T-helper 1 cell treated with Interleukin-12 subunit alpha and Interleukin-12 subunit beta and Interleukin-4 antibody, amounts not matched to agents 30 μg/mL and 1 μg/mL, for 36 hours (primary cell): ENCODE measurements around the gene CDHR1.
"Not testable (repeated sequence)": the region's sequence is repeated elsewhere in the genome, so short reads cannot be mapped to it uniquely, and the experiment has no call there.

Experiments
- H3K27ac Mint-ChIP-seq: one replicate; pipeline ENCODE4 v1.8.0; 2021; ENCODE audit warnings: mild to moderate bottlenecking, mixed read lengths
- H3K27me3 Mint-ChIP-seq: one replicate; pipeline ENCODE4 v1.8.0; 2021; ENCODE audit warnings: low read depth, mixed read lengths
- H3K36me3 Mint-ChIP-seq: one replicate; pipeline ENCODE4 v1.8.0; 2021; ENCODE audit warnings: low read depth, mixed read lengths
- H3K4me1 Mint-ChIP-seq: one replicate; pipeline ENCODE4 v1.8.0; 2021; ENCODE audit warnings: low read depth, mixed read lengths
- H3K4me3 Mint-ChIP-seq: one replicate; pipeline ENCODE4 v1.8.0; 2021; ENCODE audit warnings: mild to moderate bottlenecking, moderate library complexity, mixed read lengths
- H3K9me3 Mint-ChIP-seq: one replicate; pipeline ENCODE4 v1.8.0; 2021; ENCODE audit warnings: mixed read lengths

CDHR1 gene

DNA sequence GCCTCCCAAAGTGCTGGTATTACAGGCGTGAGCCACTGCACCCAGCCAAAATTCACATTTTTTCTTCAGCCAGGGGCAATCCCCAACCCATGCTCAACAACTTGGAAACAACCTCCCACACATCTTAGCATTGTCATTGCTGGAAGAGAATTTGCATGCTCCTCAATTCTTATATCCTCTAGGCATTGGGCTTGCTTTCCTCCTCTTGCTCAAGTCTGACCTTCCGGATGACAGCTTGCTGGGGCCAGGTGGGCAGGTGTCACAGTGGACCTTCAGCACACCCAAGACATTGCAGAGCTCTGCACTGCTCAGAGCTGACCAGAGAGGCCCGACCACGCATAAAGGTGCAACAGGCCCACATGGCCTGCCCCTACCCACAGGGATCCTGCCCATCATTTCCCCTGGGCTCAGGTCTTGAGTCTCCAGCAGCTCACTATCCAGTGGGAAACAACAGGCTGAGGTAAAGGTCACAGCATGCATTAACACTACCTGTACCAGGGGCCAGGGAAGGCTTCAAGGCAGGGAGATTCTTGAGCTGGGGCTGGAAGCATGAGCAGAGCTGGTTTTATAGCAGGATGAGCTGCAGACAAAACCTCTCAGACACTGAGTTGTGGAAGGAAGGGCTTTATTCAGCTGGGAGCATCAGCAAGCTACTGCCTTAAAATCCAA lies 27.6 kb upstream of the CDHR1 start:
- Mint-ChIP-seq H3K4me3 (no peak overlapping the region), H3K4me1 (no peaks in the 10 kb centered on the region), H3K9me3 (no peaks in the 10 kb centered on the region), H3K27ac (no peak overlapping the region), H3K36me3 (no peaks in the 10 kb centered on the region), H3K27me3 (peaks cover 21% of the 10 kb centered on the region)

DNA sequence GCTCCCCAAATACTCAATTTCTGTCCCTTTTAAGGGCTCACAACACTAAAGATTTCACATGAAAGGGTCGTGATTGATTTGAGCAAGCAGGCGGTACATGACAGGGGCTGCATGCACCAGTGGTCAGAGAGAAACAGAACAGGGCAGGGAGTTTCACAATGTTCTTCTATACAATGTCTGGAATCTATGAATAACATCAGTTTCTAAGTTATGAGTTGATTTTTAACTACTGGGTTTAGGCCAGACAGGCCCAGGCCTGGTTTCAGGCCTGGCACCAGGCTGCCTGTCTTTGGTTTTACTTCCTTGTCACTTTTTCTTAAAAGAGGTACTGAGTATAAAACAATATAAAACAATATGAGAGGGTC lies 27.1 kb upstream of the CDHR1 start:
- not testable (repeated sequence) for H3K36me3 Mint-ChIP-seq, H3K4me1 Mint-ChIP-seq, H3K9me3 Mint-ChIP-seq, H3K4me3 Mint-ChIP-seq, H3K27ac Mint-ChIP-seq
- H3K27me3 Mint-ChIP-seq = peaks cover 21% of the 10 kb centered on the region

DNA sequence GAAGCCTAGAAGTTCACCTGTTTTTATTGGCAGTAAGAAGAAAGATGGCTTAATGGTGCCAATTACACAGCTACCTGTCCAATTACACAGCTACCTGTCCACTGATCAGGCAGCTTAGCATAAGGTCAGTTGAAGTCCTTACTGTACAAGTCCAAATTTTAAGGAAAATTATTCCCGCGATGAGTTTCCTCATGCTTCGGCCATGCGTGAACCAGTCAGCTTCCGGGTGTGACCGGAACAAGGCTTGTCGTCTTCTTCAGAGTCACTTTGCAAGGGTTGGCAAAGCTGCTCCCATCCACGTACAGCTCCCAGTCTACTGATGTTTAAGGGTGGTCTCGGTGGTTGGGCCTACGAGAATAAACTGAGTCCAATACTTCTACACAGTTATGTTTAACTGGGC lies 26.0 kb upstream of the CDHR1 start:
- not testable (repeated sequence) for H3K27ac Mint-ChIP-seq, H3K9me3 Mint-ChIP-seq, H3K4me1 Mint-ChIP-seq, H3K36me3 Mint-ChIP-seq, H3K4me3 Mint-ChIP-seq
- peaks cover 16% of the 10 kb centered on the region for H3K27me3 Mint-ChIP-seq

DNA sequence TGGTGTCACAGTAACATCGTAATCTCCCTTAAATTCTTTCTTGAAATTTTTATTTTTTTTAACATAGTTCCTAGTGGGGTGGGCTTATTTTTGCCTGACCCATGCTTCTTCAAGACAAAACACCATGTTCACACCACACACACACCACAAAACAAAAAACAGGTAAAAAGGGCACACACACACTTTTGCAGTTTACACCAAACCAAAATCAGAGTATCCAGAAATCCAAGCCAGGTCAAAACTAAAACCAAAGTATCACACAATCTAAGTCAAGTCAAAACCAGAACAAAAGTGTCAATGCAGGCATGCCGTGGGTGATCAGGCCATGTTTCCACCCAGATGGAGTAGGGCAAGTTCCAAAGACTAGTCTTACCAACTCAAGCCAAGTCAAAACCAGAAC lies 23.1 kb upstream of the CDHR1 start:
- not testable (repeated sequence) for H3K27ac Mint-ChIP-seq, H3K36me3 Mint-ChIP-seq, H3K4me3 Mint-ChIP-seq, H3K9me3 Mint-ChIP-seq, H3K4me1 Mint-ChIP-seq, H3K27me3 Mint-ChIP-seq

DNA sequence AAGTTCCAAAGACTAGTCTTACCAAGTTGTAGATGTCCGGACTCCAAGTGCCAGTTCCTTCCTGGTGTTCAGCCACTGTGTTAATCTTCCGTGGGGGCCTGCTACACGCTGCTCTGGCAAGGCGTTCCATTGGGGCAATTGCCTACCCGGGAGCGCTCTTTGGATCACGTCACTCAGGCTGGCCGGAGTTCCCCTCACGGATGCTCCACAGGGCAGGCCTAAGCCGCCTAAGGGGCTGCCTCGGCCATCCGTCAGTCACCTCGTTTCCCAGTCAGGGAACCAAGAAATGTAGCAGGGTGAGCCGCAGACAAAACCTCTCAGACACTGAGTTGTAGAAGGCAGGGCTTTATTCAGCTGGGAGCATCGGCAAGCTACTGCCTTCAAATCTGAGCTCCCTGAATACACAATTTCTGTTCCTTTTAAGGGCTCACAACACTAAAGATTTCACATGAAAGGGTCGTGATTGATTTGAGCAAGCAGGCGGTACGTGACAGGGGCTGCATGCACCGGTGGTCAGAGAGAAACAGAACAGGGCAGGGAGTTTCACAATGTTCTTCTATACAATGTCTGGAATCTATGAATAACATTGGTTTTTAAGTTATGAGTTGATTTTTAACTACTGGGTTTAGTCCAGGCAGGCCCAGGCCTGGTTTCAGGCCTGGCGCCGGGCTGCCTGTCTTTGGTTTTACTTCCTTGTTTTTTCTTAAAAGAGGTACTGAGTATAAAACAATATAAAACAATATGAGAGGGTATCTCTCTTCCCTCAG lies 22.5 kb upstream of the CDHR1 start:
- H3K27ac Mint-ChIP-seq, H3K4me1 Mint-ChIP-seq, H3K9me3 Mint-ChIP-seq, H3K4me3 Mint-ChIP-seq, H3K36me3 Mint-ChIP-seq, H3K27me3 Mint-ChIP-seq: not testable (repeated sequence)

DNA sequence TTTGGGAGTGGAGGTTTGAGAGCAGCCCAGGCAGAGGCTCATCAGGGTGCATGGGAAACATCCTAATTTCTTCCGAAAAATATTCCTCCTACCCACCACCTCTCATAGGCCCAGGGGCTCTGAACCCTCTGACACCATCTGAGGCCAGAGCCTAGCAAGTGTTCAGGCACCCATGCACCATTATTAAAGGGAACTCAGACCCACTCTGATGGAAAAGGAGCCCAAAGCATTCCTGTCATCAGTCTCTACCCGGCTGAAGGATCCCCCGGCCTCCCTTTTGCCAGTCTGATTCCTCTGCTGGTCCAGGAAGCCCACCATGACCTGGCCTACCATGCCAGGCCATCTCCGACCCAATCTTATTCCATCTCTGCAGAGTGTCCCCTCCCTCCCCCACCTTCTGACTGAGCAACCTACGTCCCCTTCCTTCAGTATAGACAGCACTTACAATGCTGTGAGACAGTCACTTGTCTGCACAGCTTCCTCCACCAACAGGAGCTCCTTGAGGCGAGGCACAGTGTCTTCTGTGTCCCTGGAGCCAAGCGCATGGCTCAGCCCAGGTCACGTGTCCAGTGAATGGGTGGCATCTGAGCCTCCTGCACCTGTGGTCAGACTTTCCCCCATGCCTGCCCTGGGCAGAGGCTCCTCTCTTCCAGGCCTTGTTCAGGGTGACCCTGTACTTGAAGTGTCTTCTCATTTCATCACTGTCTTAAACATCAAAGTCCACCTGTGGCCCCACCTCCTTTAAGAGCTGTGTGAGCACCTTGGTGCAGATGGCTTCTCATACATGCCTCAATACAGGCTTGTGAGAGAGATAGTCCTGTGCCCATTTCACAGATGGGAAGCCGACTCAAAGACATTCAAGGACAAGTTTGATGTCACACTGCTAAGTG lies 21.6 kb upstream of the CDHR1 start:
- H3K4me1 Mint-ChIP-seq = peaks cover 5% of the 10 kb centered on the region
- H3K4me3 Mint-ChIP-seq = no peak overlapping the region
- no peaks in the 10 kb centered on the region for H3K36me3 Mint-ChIP-seq
- H3K27ac Mint-ChIP-seq = no peak overlapping the region
- no peaks in the 10 kb centered on the region for H3K9me3 Mint-ChIP-seq
- H3K27me3 Mint-ChIP-seq = peaks cover 5% of the 10 kb centered on the region

DNA sequence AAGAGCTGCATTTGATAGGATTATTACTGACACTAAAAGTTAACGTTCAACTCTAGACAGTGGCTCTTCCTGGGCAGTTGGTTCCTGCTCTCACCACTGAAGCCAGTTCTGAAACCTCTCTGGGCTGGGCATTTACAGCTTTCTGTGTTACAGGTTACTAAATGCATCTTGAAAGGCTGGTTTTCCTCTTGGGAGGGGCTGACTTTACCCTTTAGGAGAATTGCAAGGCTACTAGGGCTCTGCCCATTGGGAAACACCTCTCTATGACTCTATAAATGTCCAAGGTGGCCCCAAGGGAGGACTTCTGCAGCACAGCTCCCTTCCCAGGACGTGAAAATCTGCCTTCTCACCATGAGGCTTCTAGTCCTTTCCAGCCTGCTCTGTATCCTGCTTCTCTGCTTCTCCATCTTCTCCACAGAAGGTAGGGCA lies 20.8 kb upstream of the CDHR1 start, which contains the start of gene GPR15LG:
Gene GPR15LG, plus strand, starts transcription at position 301 of the 429 bp plus-strand sequence. Its CDS starts 51 bp downstream, at position 352.
- Mint-ChIP-seq H3K9me3 (no peaks in the 10 kb centered on the region), H3K4me3 (no peak within 1 kb of the TSS), H3K27me3 (peaks cover 5% of the 10 kb centered on the region), H3K36me3 (no peaks in the 10 kb centered on the region), H3K4me1 (peaks cover 5% of the 10 kb centered on the region), H3K27ac (no peak within 1 kb of the TSS)

DNA sequence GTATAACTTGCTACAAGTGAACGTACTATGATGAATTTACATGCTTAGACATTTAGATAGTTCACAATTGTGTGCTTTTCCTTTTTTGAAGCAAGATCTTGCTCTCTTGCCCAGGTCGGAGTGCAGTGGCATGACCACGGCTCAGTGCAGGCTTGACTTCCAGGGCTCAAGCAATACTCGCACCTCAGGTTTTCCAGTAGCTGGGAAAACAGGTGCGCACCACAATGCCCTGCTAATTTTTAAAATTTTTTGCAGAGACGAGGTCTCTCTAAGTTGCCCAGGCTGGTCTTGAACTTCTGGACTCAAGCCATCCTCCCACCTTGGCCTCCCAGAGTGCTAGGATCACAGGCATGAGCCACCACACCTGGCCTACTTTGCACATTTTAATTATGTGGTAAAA lies 18.9 kb upstream of the CDHR1 start:
- H3K27me3 Mint-ChIP-seq = peaks cover 4% of the 10 kb centered on the region
- H3K9me3 Mint-ChIP-seq = no peaks in the 10 kb centered on the region
- no peak overlapping the region for H3K27ac Mint-ChIP-seq
- H3K4me3 Mint-ChIP-seq = no peak overlapping the region
- H3K4me1 Mint-ChIP-seq = peaks cover 5% of the 10 kb centered on the region
- H3K36me3 Mint-ChIP-seq = no peaks in the 10 kb centered on the region

DNA sequence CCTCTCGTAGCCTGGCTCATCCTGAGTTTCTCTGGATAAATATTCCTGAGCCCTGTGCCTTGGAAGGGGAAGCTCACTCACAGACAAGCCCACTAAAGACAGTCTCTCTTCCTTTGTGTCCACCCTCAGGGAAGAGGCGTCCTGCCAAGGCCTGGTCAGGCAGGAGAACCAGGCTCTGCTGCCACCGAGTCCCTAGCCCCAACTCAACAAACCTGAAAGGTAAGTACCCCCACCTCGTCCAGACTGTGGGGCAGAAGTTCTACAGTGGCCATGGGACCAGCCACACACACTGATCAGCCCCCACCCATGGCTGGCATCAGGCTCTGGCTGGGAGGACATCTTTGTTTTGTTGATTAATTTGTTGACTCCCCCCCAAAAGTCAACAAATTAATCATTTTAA lies 18.0 kb upstream of the CDHR1 start:
- Mint-ChIP-seq H3K27ac (no peak overlapping the region), H3K36me3 (no peaks in the 10 kb centered on the region), H3K4me1 (peaks cover 5% of the 10 kb centered on the region), H3K4me3 (no peak overlapping the region), H3K27me3 (no peaks in the 10 kb centered on the region), H3K9me3 (no peaks in the 10 kb centered on the region)

DNA sequence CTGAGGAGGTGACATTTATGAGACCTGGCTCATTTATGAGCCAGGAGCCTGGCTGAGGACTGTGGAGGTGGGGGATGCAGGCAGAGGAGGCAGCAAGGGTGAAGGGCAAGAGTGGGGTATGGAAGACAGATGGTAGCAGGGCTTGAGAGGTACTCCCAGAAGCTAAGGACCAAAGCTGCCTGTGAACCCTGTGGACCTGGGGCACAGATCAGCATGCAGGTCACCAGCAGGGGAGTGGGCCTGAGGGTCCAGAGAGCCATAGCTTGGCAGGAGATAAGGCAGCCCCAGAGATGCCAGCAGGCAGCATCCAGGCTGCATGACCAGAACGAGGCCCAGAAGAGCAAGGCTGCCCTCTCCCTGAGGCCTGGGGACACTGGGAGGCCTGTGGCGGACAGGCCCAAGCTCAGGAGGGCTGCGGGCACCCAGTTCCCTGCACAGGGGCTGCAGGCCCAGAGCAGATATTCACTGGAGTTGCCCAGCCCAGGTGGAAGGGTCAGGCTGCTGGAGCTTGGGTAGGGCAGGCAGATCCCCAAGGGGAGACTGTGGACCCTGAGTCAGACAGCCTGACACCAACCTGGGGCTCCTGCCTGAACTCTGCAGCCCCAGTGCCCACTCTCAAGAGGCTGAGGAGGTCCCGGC lies 17.4 kb upstream of the CDHR1 start:
- Mint-ChIP-seq H3K27ac (peak overlapping the region; percentile 67), H3K4me1 (peaks cover 5% of the 10 kb centered on the region), H3K4me3 (no peak overlapping the region), H3K27me3 (no peaks in the 10 kb centered on the region), H3K9me3 (no peaks in the 10 kb centered on the region), H3K36me3 (no peaks in the 10 kb centered on the region)

DNA sequence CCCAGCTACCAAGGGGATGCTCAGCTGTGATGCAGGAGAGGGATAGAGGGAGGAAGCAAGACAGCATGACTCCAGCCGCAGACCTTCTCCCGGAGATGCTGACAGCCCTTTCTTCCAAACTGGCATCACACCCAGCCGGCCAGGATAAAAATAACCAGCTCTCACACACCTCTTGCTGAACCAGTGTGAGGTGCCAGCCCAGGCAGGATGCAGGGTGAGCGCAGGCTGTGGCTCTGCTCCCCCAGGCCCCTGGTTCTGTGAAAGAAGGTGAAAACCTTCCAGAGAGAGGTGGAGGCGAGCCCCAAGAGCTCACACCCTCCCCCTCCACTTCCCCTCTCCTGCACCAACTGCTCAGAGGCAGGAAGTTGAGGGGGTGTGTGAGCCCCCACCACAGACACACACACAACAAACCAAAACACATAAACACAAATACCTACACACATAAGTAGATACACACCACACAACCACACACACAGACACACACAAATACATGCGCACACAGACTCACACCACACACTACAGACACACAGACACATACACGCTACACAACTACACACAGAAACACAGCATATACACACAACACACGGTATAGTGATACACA lies 16.7 kb upstream of the CDHR1 start:
- no peaks in the 10 kb centered on the region for H3K27me3 Mint-ChIP-seq
- H3K4me3 Mint-ChIP-seq = no peak overlapping the region
- H3K36me3 Mint-ChIP-seq = no peaks in the 10 kb centered on the region
- H3K4me1 Mint-ChIP-seq = peaks cover 5% of the 10 kb centered on the region
- H3K9me3 Mint-ChIP-seq = no peaks in the 10 kb centered on the region
- H3K27ac Mint-ChIP-seq = no peak overlapping the region

DNA sequence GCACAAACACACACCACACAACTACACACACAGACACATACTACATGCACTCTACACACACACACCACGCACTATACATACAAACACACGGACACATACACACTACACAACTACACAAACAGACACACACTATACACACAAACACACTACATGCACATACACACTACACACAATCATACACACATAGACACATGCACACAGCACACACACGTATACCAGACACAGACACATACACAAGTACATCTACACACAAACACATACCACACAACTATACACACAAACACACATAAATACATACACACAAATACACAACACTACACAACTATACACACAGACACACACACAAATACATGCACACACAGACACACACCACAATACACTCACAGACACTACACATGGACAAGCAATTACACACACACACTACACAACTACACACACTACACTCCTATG lies 16.2 kb upstream of the CDHR1 start:
- no peaks in the 10 kb centered on the region for H3K36me3 Mint-ChIP-seq
- no peak overlapping the region for H3K27ac Mint-ChIP-seq
- no peaks in the 10 kb centered on the region for H3K27me3 Mint-ChIP-seq
- no peaks in the 10 kb centered on the region for H3K9me3 Mint-ChIP-seq
- H3K4me1 Mint-ChIP-seq = peaks cover 4% of the 10 kb centered on the region
- H3K4me3 Mint-ChIP-seq = no peak overlapping the region

DNA sequence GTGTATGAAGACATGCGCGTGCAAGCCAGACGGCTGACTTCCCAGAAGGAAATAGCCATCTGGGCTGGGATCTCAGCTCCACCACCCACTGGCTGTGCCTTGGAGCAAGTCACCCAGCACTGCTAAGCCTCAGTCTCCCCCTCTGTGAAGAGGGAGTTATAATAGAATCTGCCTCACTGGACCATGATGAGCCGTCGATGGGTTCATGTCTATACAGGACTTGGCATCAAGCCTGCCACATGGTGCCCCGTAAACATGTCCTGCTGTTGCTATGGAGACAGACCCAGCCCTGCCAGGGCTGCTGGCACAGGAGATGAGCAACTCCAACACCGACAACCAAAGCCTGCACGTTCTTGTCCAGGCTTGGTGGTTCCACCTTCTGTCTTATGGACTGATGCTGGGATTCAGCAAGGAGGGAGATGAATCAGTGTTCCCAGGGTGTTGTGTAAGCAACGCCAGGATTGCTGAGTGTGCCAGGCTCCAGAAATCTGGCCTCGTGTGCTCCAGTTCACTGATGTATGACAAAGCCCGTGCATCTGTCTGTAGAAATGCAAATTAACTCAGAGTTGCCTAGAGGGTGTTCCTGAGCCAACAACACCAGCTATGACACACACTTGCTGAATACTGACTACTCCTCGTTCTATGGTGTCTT lies 15.2 kb upstream of the CDHR1 start:
- Mint-ChIP-seq H3K36me3 (no peaks in the 10 kb centered on the region), H3K9me3 (no peaks in the 10 kb centered on the region), H3K4me1 (peaks cover 4% of the 10 kb centered on the region), H3K4me3 (no peak overlapping the region), H3K27me3 (no peaks in the 10 kb centered on the region), H3K27ac (no peak overlapping the region)

DNA sequence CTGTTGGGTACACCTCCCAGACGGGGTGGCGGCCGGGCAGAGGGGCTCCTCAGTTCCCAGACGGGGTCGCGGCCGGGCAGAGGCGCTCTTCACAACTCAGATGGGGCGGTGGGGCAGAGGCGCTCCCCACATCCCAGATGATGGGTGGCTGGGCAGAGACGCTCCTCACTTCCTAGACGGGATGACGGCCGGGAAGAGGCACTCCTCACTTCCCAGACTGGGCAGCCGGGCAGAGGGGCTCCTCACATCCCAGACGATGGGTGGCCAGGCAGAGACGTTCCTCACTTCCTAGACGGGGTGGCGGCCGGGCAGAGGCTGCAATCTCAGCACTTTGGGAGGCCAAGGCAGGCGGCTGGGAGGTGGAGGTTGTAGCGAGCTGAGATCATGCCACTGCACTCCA lies 14.0 kb upstream of the CDHR1 start:
- not testable (repeated sequence) for H3K27ac Mint-ChIP-seq, H3K9me3 Mint-ChIP-seq, H3K4me1 Mint-ChIP-seq, H3K4me3 Mint-ChIP-seq, H3K36me3 Mint-ChIP-seq, H3K27me3 Mint-ChIP-seq
